ENCODE data around the gene CRADD.

DNA sequence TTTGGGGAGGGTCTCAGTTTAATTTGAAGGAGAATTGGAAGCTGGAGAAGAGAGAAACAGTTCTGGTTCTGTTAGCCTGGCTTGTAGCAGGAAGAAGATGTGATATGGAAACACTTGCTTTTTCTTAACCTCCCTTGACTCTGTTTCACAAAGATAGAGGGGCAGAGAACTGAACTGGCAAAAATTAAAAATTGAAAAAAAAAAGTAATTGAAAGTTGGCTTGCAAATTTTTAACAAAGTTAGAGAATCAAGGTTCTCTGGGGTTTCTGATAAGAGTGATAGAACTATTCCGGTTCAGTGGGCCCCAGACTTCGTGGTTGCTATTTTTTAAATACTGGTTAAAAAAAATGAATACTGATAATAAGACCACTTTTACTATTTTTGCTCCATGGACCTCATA lies 2.8 kb downstream of the CRADD start:
- TF ChIP-seq POLR2A (IDR thresholded peaks at IDR 0.05; ENCODE audit: low read depth, low read length) (no peak), POLR2AphosphoS5 (IDR thresholded peaks at IDR 0.05; ENCODE audit: insufficient read depth, low read depth, low read length) (no peak), JUN (IDR thresholded peaks at IDR 0.05; ENCODE audit: borderline replicate concordance, insufficient read depth, insufficient read length, low read depth) (no peak), GATA2 (IDR thresholded peaks at IDR 0.05; ENCODE audit: insufficient read depth, insufficient read length, low read depth, low read length) (no peak)
- TF ChIP-seq, protein P1, sequence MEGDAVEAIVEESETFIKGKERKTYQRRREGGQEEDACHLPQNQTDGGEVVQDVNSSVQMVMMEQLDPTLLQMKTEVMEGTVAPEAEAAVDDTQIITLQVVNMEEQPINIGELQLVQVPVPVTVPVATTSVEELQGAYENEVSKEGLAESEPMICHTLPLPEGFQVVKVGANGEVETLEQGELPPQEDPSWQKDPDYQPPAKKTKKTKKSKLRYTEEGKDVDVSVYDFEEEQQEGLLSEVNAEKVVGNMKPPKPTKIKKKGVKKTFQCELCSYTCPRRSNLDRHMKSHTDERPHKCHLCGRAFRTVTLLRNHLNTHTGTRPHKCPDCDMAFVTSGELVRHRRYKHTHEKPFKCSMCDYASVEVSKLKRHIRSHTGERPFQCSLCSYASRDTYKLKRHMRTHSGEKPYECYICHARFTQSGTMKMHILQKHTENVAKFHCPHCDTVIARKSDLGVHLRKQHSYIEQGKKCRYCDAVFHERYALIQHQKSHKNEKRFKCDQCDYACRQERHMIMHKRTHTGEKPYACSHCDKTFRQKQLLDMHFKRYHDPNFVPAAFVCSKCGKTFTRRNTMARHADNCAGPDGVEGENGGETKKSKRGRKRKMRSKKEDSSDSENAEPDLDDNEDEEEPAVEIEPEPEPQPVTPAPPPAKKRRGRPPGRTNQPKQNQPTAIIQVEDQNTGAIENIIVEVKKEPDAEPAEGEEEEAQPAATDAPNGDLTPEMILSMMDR (IDR thresholded peaks at IDR 0.05; ENCODE audit: extremely low read depth in 1 of 2, insufficient read depth in 1 of 2, low read depth in 1 of 2, low read length in 2 of 2) = no peak
- TF ChIP-seq, protein P2, sequence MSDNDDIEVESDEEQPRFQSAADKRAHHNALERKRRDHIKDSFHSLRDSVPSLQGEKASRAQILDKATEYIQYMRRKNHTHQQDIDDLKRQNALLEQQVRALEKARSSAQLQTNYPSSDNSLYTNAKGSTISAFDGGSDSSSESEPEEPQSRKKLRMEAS (IDR thresholded peaks at IDR 0.05; ENCODE audit: insufficient read depth, insufficient read length) = no peak
